ENCODE data around the gene SLC35F1.
A peak's percentile ranks its signal among the peaks of the same experiment; 100 is the strongest.

SLC35F1 gene

DNA sequence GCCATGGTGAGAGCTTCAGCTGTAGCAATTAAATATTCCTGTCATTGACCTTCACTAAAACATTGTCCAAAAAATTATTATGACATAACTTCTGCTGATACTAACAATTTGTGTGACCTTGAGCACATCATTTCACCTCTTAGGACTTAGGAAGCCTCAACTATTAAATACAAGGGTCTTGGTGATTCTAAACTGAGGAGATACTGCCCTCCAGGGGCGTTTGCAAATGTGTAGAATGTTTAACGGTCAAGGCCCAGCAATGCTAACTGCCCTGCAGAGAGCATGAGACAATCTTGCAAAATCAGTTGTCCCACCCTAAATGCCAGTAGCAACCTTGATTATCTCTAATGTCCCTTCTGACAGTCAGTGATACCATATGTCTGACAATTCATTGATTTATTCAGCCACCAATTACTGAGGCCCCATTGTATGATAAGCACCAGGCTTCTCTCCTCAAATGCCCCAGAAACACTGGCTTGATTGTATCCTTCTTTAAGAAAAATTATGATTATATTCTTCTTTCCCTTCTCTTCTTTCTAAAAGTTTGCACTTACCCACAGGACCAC, 356.9 kb downstream of the SLC35F1 start:
- H3K27ac Mint-ChIP-seq: no peak overlapping the region
- no peaks in the 10 kb centered on the region for H3K4me1 Mint-ChIP-seq
- H3K4me3 Mint-ChIP-seq: no peak overlapping the region
- H3K9me3 Mint-ChIP-seq: peaks cover 4% of the 10 kb centered on the region
- no peaks in the 10 kb centered on the region for H3K36me3 Mint-ChIP-seq
- no peaks in the 10 kb centered on the region for H3K27me3 Mint-ChIP-seq
- ATAC-seq: no peak

DNA sequence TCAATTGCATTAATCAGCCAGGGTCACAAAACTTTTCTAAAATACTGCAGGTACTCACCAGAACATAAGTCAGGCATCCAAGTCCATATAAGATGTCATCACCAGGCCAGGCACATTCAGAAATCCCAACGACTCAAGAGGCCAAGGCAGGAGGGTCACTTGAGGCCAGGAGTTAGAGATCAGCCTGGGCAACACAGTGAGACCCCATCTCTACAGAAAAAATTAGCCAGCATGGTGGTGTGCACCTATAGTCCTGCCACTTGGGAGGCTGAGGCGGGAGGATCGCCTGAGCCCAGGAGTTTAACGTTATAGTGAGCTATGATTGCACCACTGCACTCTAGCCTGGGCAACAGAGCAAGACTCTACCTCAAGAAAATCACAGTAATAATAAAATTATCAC, 362.6 kb downstream of the SLC35F1 start:
- no peaks in the 10 kb centered on the region for H3K4me1 Mint-ChIP-seq
- H3K27ac Mint-ChIP-seq: no peak overlapping the region
- H3K27me3 Mint-ChIP-seq: no peaks in the 10 kb centered on the region
- H3K9me3 Mint-ChIP-seq: peaks cover 4% of the 10 kb centered on the region
- no peaks in the 10 kb centered on the region for H3K36me3 Mint-ChIP-seq
- no peak overlapping the region for H3K4me3 Mint-ChIP-seq
- ATAC-seq: no peak

DNA sequence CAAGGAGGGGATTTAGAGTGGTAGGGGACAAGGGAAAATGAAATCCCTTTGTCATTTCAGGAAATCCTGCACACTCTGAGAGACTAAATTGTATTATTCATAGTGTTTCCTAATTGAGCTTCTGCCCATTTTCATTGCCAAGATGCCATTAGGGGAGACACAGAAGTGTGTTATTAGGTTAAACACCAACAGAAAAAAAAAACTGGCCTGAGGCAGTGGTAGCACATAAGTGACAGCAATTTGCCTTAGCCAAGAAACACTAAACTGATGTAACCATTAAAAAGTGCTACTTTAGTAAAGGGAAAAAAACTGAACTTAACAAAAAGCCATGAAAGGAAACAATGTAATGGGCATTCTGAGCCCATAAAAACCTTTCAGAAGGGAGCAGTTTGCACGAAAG, 370.6 kb downstream of the SLC35F1 start:
- Mint-ChIP-seq H3K4me1 (no peaks in the 10 kb centered on the region), H3K27me3 (peaks cover 11% of the 10 kb centered on the region), H3K36me3 (no peaks in the 10 kb centered on the region), H3K9me3 (no peaks in the 10 kb centered on the region), H3K4me3 (no peak overlapping the region), H3K27ac (no peak overlapping the region)
- no peak for ATAC-seq

DNA sequence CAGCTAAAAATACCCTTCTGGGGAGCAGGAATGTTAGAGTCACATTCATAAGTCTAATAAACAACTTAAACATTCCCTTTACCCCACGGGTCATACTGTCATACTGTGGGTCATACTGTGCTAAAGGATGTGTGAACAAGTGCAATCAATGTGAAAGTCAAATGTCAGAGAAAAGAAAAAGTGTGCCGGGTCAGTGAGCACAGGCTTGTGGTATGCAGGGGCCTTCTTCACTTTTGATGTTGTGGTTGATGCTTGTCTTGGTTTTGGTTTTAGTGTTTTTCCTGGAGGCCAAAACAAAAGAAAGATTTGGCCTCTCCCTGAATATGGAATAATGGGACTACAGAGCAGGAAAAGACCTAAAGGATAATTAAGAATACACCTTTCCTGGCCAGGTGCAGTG, 373.1 kb downstream of the SLC35F1 start:
- no peaks in the 10 kb centered on the region for H3K9me3 Mint-ChIP-seq
- peaks cover 20% of the 10 kb centered on the region for H3K27me3 Mint-ChIP-seq
- no peaks in the 10 kb centered on the region for H3K36me3 Mint-ChIP-seq
- H3K4me3 Mint-ChIP-seq: no peak overlapping the region
- peak; percentile 80 for ATAC-seq
- no peaks in the 10 kb centered on the region for H3K4me1 Mint-ChIP-seq
- H3K27ac Mint-ChIP-seq: no peak overlapping the region

DNA sequence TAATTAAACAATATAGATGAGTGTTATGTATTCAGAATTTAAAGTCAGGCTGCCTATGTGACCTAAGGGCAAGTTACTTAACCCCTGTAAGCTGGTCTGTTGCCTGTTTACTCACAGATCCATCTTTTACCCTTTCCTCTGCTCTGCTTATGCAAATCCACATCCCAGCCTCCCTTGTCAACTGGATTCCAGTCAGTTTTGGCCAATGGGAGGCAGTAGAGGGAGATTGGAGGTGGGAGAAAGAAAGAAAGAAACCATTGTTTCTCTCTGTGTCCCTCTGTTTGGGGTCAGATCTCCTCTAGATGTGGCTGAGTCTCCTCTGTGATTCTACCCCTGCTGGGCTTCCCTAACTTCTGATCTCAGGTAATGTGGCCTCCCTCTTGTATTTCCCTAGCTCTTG, 374.2 kb downstream of the SLC35F1 start:
- peaks cover 20% of the 10 kb centered on the region for H3K27me3 Mint-ChIP-seq
- ATAC-seq: no peak
- H3K4me3 Mint-ChIP-seq: no peak overlapping the region
- no peaks in the 10 kb centered on the region for H3K36me3 Mint-ChIP-seq
- no peaks in the 10 kb centered on the region for H3K4me1 Mint-ChIP-seq
- H3K27ac Mint-ChIP-seq: no peak overlapping the region
- no peaks in the 10 kb centered on the region for H3K9me3 Mint-ChIP-seq

DNA sequence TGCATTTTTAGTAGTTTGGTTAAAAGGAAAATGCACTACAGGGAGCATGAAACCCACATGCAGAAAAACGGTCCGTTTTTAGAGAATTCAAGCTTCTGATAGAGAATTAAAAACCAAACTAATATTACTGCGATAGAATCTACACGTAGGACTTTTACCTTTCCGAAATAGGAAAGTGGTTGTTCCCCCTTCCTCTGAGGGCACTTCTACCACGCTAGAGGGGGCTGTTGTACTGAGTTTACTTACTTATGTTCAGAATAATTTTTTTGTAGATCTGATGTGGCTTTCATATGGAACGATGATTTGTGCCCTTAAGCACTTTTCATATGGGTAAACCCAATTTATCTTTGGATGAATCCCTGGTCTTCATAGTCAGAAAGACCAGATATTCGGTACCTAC, 376.7 kb downstream of the SLC35F1 start:
- Mint-ChIP-seq H3K4me3 (no peak overlapping the region), H3K9me3 (no peaks in the 10 kb centered on the region), H3K36me3 (no peaks in the 10 kb centered on the region), H3K27ac (no peak overlapping the region), H3K27me3 (peaks cover 13% of the 10 kb centered on the region), H3K4me1 (no peaks in the 10 kb centered on the region)
- ATAC-seq: no peak

DNA sequence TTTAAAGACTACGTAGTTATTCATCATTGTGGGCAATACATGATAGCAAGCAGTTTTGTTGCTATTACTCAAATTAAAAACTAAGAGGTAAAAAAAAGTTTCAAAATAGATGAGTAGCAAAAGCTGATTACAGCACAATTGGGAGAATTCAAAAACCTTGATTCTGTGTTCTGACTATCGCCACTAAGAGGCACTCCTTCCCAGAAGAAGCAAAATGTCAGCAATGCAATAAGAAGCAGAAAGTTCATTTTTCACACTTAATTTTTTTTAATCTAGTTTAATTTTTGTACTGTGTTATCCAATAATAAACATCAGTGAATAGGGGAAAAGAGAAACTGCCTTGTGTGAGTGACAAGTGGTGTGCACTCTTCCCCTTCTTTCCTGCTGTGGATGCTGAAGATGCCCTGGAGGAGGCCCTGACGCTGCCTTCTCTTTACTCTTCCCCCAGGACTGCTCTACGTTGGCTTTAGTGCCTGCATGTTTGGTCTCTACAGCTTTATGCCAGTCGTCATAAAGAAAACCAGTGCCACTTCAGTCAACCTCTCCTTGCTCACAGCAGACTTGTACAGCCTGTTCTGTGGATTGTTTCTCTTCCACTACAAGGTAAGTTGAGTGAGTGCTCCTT, 377.8 kb downstream of the SLC35F1 start:
- ATAC-seq: no peak
- H3K4me3 Mint-ChIP-seq: no peak overlapping the region
- peaks cover 13% of the 10 kb centered on the region for H3K27me3 Mint-ChIP-seq
- H3K27ac Mint-ChIP-seq: no peak overlapping the region
- H3K9me3 Mint-ChIP-seq: no peaks in the 10 kb centered on the region
- H3K36me3 Mint-ChIP-seq: no peaks in the 10 kb centered on the region
- H3K4me1 Mint-ChIP-seq: no peaks in the 10 kb centered on the region

DNA sequence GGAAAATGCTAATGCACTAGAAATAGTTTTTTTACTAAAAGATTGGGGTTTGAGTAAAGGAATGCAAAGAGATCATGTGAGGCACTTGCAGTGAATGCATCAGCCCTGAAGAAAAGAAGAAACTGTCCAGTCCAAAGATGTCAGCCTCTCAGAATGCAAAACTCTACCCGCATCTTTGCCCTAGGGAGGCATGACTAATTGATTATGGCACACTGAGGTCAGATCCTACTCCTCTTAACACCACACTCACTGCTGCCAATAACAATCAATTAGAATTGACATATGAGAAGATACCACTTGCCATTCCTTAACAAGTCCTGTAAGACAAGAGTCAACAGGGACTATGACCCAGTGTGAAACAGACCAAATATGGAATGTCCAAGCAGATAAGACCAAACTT, 378.7 kb downstream of the SLC35F1 start:
- H3K27ac Mint-ChIP-seq: no peak overlapping the region
- H3K4me1 Mint-ChIP-seq: no peaks in the 10 kb centered on the region
- no peaks in the 10 kb centered on the region for H3K36me3 Mint-ChIP-seq
- no peak overlapping the region for H3K4me3 Mint-ChIP-seq
- ATAC-seq: no peak
- H3K27me3 Mint-ChIP-seq: peaks cover 13% of the 10 kb centered on the region
- H3K9me3 Mint-ChIP-seq: no peaks in the 10 kb centered on the region

DNA sequence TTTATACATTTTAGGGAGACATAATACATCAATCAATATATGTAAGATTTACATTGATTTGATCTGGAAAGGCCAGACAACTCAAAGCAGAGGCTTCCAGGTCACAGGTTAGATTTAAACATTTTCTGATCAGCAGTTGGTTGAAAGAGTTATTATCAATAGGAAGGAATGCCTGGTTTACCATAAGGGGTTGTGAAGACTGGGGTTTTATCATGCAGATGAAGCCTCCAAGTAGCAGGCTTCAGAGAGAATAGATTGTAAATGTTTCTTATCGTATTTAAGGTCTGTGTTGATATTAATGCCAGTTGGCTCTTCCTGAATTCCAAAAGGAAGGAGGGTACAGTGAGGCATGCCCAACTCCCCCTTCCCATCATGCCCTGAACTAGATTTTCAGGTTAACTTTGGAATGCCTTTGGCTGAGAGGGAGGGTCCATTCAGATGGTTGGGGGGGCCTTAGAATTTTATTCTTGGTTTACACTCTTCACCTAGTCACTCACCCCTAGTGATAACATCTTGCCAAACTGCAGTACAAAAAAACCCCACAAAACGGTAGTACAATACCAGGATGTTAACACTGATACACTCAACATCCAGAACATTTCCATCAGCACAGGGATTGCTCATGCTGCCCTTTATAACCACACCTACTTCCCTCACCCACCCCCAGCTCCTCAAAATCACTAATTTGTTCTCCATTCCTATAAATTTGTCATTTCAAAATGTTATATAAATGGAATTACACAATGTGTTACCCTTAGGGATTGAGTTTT, 381.5 kb downstream of the SLC35F1 start:
- no peaks in the 10 kb centered on the region for H3K27me3 Mint-ChIP-seq
- H3K36me3 Mint-ChIP-seq: no peaks in the 10 kb centered on the region
- H3K4me1 Mint-ChIP-seq: no peaks in the 10 kb centered on the region
- no peak overlapping the region for H3K4me3 Mint-ChIP-seq
- no peak for ATAC-seq
- no peaks in the 10 kb centered on the region for H3K9me3 Mint-ChIP-seq
- H3K27ac Mint-ChIP-seq: no peak overlapping the region

DNA sequence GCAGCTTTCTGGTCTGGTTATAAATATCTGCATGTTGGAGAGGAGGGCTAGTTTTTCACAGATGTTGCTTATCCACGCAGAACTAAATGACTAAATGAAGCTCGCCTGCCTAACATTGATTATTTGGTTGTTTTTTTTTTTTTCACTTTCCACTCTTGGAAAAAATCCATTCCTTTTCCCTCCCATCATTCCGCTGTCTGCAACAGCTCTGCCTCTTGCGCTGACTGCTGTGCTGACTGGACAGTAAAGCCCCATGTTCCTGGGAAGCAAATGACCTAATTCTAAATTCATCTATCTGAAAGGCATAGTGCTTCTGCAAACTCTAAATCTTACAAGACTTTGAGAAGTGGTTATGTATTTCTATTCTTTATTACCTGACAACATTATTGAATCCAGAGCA, 385.5 kb downstream of the SLC35F1 start:
- Mint-ChIP-seq H3K36me3 (no peaks in the 10 kb centered on the region), H3K27me3 (no peaks in the 10 kb centered on the region), H3K27ac (no peak overlapping the region), H3K9me3 (no peaks in the 10 kb centered on the region), H3K4me3 (no peak overlapping the region), H3K4me1 (no peaks in the 10 kb centered on the region)
- ATAC-seq: no peak

DNA sequence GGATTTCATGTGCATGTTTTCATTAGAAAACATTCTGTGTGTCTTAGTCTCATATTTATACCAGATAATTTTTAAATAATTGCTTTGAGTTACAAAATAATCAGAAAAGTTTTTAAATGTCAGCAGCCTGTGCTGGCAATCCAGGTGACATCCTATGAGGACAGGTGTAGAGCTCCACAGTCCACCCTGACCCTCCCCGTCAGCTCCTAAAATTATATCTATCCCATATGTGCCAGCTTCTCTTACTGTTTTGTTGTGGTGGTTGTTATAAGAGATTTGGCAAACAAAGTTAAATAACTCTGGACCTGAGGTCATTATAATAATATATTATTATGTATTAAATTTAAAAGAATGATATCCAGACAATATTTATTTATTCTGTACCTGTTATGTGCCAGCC, 387.8 kb downstream of the SLC35F1 start:
- Mint-ChIP-seq H3K9me3 (no peaks in the 10 kb centered on the region), H3K36me3 (no peaks in the 10 kb centered on the region), H3K27ac (no peak overlapping the region), H3K4me1 (no peaks in the 10 kb centered on the region), H3K27me3 (peaks cover 10% of the 10 kb centered on the region), H3K4me3 (no peak overlapping the region)
- no peak for ATAC-seq

DNA sequence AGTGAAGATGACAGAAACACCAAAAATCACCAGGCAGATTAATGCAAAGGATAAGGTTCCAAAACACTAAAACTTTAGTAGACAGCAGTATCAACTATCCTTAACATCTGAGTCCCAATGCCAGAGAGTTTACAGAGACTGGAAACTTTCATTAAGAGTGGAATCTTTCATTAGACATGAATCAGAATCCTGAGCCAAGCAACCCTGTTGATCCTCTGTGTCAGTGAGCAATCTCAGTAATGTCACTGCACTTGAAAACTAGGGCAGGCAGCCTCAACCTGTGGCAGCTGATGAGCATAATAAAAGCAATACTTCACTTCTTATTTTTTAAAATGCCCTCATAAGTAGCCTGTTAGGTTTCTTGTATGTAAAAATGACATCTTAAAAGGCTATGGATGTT, 388.3 kb downstream of the SLC35F1 start:
- ATAC-seq: no peak
- no peak overlapping the region for H3K27ac Mint-ChIP-seq
- H3K36me3 Mint-ChIP-seq: no peaks in the 10 kb centered on the region
- H3K27me3 Mint-ChIP-seq: peaks cover 10% of the 10 kb centered on the region
- H3K4me3 Mint-ChIP-seq: no peak overlapping the region
- H3K4me1 Mint-ChIP-seq: no peaks in the 10 kb centered on the region
- H3K9me3 Mint-ChIP-seq: no peaks in the 10 kb centered on the region

DNA sequence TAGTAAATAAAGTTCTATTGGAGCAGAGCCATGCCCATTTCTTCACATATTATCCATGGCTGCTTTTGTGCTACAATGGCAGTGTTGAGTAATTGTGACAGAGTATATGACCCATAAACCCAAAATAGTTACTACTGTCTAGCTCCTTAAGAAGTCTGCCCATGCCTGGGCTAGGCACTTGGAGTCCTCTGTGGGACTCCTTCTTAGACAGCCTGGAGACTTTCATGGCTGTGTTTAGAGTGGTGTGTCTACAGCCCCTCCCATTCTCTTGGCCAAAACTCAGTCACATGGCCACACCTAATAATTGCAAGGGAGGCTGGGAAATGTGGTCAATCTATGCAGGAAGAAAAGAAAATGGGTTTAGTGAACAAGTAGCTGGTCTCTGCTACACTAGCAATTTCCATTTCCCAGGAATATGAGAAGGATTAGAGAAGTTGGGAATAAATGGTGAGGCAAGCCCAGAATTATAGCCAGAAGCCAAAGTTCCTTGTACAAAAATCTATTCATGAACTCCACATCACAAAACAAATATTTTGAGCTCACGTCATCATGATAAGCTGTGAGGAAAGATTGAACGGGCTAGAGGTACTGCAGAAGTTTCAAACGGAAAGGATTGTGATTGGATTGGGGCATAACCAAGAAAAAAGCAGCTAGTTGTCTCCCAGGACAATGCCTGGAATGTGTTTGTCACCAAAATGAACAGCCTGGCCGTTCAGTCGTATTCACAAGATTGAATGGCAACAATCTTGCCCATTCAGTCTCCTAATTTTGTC, 389.3 kb downstream of the SLC35F1 start:
- Mint-ChIP-seq H3K27ac (no peak overlapping the region), H3K4me3 (no peak overlapping the region), H3K27me3 (peaks cover 10% of the 10 kb centered on the region), H3K36me3 (no peaks in the 10 kb centered on the region), H3K4me1 (no peaks in the 10 kb centered on the region), H3K9me3 (no peaks in the 10 kb centered on the region)
- ATAC-seq: no peak

DNA sequence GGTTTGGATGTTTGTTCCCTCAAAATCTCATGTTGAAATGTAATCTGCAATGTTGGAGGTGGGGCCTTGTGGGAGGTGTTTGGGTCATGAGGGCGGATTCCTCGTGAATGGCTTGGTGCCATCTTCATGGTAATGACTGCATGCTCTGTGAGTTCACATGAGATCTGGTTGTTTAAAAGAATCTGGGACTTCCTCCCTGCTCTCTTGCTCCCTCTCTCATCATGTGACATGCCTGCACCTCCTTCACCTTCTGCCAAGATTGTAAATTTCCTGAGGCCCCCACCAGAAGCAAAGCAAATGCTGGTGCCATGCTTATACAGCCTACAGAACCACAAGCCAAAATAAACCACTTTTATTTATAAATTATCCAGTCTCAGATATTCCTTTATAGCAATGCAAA, 390.8 kb downstream of the SLC35F1 start:
- peaks cover 10% of the 10 kb centered on the region for H3K27me3 Mint-ChIP-seq
- peaks cover 3% of the 10 kb centered on the region for H3K9me3 Mint-ChIP-seq
- no peaks in the 10 kb centered on the region for H3K36me3 Mint-ChIP-seq
- no peak for ATAC-seq
- H3K4me3 Mint-ChIP-seq: no peak overlapping the region
- no peaks in the 10 kb centered on the region for H3K4me1 Mint-ChIP-seq
- no peak overlapping the region for H3K27ac Mint-ChIP-seq

DNA sequence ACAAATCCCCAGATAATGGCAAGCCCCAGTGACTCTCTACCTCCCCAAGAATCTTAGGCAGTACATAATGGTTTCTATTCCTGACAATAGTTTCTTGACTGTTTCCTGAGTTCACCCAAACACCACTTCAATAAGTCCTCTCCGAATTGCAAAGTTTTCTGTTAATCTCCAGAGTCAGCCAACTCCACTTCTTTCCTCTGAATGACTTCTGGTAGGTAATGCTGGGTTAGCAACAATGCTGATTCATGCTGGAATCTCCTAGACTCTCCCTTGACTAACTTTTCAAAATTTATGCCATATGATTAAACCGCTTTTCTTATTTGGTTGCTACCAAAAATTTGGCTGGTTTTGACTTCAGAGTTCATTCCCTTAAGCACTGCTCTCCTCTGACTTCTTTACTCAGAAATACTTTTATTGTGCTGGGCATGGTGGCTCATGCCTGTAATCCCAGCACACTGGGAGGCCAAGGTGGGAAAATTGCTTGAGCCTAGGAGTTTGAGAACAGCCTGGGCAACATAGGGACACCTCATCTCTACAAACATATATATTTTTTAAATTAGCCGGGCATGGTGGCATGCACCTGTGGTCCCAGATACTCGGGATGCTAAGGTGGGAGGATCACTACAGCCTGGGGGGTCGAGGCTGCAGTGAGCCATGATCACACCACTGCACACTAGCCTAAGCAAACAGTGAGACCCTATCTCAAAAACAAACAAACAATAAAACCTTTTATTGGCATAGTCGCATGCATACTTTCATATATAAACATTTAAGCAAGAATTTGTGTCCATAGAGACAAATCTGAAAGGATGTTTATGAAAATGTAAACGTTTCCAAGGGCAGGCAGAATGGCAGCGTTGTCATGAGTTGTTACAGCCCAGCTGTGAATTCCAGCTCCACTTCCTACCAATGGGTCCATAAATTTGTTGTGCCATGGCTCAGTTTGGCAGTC, 391.7 kb downstream of the SLC35F1 start:
- Mint-ChIP-seq H3K4me3 (no peak overlapping the region), H3K27me3 (peaks cover 10% of the 10 kb centered on the region), H3K27ac (no peak overlapping the region), H3K9me3 (peaks cover 3% of the 10 kb centered on the region), H3K4me1 (no peaks in the 10 kb centered on the region), H3K36me3 (no peaks in the 10 kb centered on the region)
- no peak for ATAC-seq
